ENCODE measurements around the gene POLL. TPM values are rescaled to one million over a fixed set of nuclear protein-coding genes. Genes with fewer than 3 reads are reported as not detected.

Gene POLL
- total RNA-seq, 1 donor from 2014 or later: 27.8 TPM

DNA sequence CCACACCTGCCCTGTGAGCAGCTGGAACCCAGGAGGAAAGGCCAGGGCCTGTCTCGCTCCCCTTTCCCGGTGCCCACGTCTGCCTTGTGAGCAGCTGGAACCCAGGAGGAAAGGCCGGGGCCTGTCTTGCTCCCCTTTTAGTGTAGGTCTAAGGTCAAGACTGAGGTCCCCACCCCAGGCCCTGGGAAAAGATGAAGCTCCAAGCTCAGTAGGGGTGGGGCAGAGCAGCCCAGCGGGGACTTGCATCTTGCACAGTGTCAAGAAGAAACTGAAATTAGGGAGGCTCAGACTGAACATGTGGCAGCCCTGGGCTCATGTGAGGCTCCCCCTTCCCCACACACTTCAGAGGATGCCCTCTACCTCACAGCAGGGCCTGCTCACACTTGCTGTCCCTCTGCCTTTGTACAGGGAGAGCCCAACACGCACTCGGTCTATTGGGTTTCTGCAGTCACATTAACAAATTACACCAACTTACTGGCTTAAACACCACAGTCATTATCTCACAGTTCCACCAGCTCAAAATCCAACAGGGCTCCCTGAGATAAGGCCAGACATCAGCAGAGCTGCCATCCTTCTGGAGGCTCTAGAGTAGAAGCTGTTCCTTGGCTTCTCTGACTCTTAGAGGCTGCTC lies 12.4 kb downstream of the POLL start:
- Mint-ChIP-seq H3K4me1 (ENCODE audit: low read depth, unreplicated experiment) (no peaks in the 10 kb centered on the region), H3K27ac (ENCODE audit: unreplicated experiment) (no peak overlapping the region), H3K27me3 (ENCODE audit: low read depth, unreplicated experiment) (peaks cover 18% of the 10 kb centered on the region), H3K9me3 (ENCODE audit: unreplicated experiment) (peaks cover 8% of the 10 kb centered on the region), H3K4me3 (ENCODE audit: unreplicated experiment) (no peak overlapping the region), H3K36me3 (ENCODE audit: low read depth, unreplicated experiment) (peaks cover 14% of the 10 kb centered on the region)
- Histone ChIP-seq H3K27me3 (ENCODE audit: insufficient read depth, low read length) (no peaks in the 10 kb centered on the region), H3K4me2 (ENCODE audit: low read length) (no peak overlapping the region), H4K20me1 (ENCODE audit: insufficient read depth, low read length) (no peaks in the 10 kb centered on the region), H3K27ac (ENCODE audit: low read depth, low read length) (no peak overlapping the region), H3K36me3 (ENCODE audit: insufficient read depth, low read length) (no peaks in the 10 kb centered on the region), H3K79me2 (ENCODE audit: insufficient read depth, low read length) (no peaks in the 10 kb centered on the region), H2AFZ (ENCODE audit: low read depth, low read length) (no peak overlapping the region), H3K4me3 (ENCODE audit: insufficient read depth, low read depth, low read length) (no peak overlapping the region), H3K9me3 (ENCODE audit: insufficient read depth, low read depth, low read length) (peaks cover 8% of the 10 kb centered on the region), H3K4me1 (ENCODE audit: insufficient read depth, low read length) (peaks cover 3% of the 10 kb centered on the region), H3K9ac (ENCODE audit: low read length) (no peak overlapping the region)
- DNase-seq (ENCODE audit: low read depth): no peak
- no peak for TF ChIP-seq EZH2 (IDR thresholded peaks at IDR 0.05; ENCODE audit: insufficient read depth, low read length)
- no peak for TF ChIP-seq CTCF (IDR thresholded peaks at IDR 0.05; ENCODE audit: insufficient read depth, low read depth, low read length)
- FAIRE-seq: no peak

- H3K27ac Mint-ChIP-seq (ENCODE audit: unreplicated experiment): no peak overlapping the region
- peaks cover 8% of the 10 kb centered on the region for H3K9me3 Mint-ChIP-seq (ENCODE audit: unreplicated experiment)
- H3K4me1 ChIP-seq (ENCODE audit: insufficient read depth, low read length): peaks cover 6% of the 10 kb centered on the region
- peaks cover 8% of the 10 kb centered on the region for H3K9me3 ChIP-seq (ENCODE audit: insufficient read depth, low read depth, low read length)
- no peaks in the 10 kb centered on the region for H3K27me3 ChIP-seq (ENCODE audit: insufficient read depth, low read length)
- H3K27ac ChIP-seq (ENCODE audit: low read depth, low read length): no peak overlapping the region
- no peaks in the 10 kb centered on the region for H3K79me2 ChIP-seq (ENCODE audit: insufficient read depth, low read length)
- TF ChIP-seq CTCF (IDR thresholded peaks at IDR 0.05; ENCODE audit: insufficient read depth, low read depth, low read length) (no peak), EZH2 (IDR thresholded peaks at IDR 0.05; ENCODE audit: insufficient read depth, low read length) (no peak)
- H3K4me1 Mint-ChIP-seq (ENCODE audit: low read depth, unreplicated experiment): no peaks in the 10 kb centered on the region
- no peaks in the 10 kb centered on the region for H4K20me1 ChIP-seq (ENCODE audit: insufficient read depth, low read length)
- peaks cover 13% of the 10 kb centered on the region for H3K36me3 Mint-ChIP-seq (ENCODE audit: low read depth, unreplicated experiment)
- H3K27me3 Mint-ChIP-seq (ENCODE audit: low read depth, unreplicated experiment): peaks cover 19% of the 10 kb centered on the region
- H2AFZ ChIP-seq (ENCODE audit: low read depth, low read length): no peak overlapping the region
- H3K9ac ChIP-seq (ENCODE audit: low read length): no peak overlapping the region
- H3K4me3 Mint-ChIP-seq (ENCODE audit: unreplicated experiment): no peak overlapping the region
- FAIRE-seq (no peak), DNase-seq (ENCODE audit: low read depth) (no peak)
- no peak overlapping the region for H3K4me2 ChIP-seq (ENCODE audit: low read length)
- no peaks in the 10 kb centered on the region for H3K36me3 ChIP-seq (ENCODE audit: insufficient read depth, low read length)
- H3K4me3 ChIP-seq (ENCODE audit: insufficient read depth, low read depth, low read length): no peak overlapping the region
Measured at GRCh38 chr10:101575091-101575490, 13.0 kb downstream of the POLL start.
